GM12873 (cell line): ENCODE measurements around the gene LGALS8.

Experiments used
- CTCF ChIP-seq: IDR thresholded peaks from 2 replicates; pipeline ENCODE4 v1.5.1; 2012; ENCODE audit warnings: low read depth, mild to moderate bottlenecking, moderate library complexity, low read length, control low read depth; ENCODE audit not compliant: insufficient read depth; ENCODE audit errors: missing control alignments

LGALS8 gene

GRCh38 chr1:236535662-236536161 lies 11.9 kb downstream of the LGALS8 start:
- TF ChIP-seq CTCF: no peak

- no peak for TF ChIP-seq CTCF
Observed at GRCh38 chr1:236536540-236536939, 12.8 kb downstream of the LGALS8 start.

- no peak for TF ChIP-seq CTCF
Observed at GRCh38 chr1:236540813-236541465, 17.2 kb downstream of the LGALS8 start.

- TF ChIP-seq CTCF: no peak
Observed at GRCh38 chr1:236541710-236542109, 17.9 kb downstream of the LGALS8 start.

GRCh38 chr1:236543065-236543669 lies 19.4 kb downstream of the LGALS8 start:
- peak; percentile 32 for TF ChIP-seq CTCF

GRCh38 chr1:236545621-236546169 lies 21.9 kb downstream of the LGALS8 start:
- TF ChIP-seq CTCF: no peak

- TF ChIP-seq CTCF: no peak
Observed at GRCh38 chr1:236548452-236548851, 24.7 kb downstream of the LGALS8 start.
